ENCODE results near the gene CEACAM19. TPM values are rescaled to one million over a fixed set of nuclear protein-coding genes. Genes with fewer than 3 reads are reported as not detected.
A peak's percentile ranks its signal among the peaks of the same experiment; 100 is the strongest.
"Not testable (repeated sequence)": the region's sequence is repeated elsewhere in the genome, so short reads cannot be mapped to it uniquely, and the experiment has no call there.

Gene CEACAM19
- total and polyA plus RNA-seq, 5 donors: 1.8 to 6.1 (median 2.5) TPM

DNA sequence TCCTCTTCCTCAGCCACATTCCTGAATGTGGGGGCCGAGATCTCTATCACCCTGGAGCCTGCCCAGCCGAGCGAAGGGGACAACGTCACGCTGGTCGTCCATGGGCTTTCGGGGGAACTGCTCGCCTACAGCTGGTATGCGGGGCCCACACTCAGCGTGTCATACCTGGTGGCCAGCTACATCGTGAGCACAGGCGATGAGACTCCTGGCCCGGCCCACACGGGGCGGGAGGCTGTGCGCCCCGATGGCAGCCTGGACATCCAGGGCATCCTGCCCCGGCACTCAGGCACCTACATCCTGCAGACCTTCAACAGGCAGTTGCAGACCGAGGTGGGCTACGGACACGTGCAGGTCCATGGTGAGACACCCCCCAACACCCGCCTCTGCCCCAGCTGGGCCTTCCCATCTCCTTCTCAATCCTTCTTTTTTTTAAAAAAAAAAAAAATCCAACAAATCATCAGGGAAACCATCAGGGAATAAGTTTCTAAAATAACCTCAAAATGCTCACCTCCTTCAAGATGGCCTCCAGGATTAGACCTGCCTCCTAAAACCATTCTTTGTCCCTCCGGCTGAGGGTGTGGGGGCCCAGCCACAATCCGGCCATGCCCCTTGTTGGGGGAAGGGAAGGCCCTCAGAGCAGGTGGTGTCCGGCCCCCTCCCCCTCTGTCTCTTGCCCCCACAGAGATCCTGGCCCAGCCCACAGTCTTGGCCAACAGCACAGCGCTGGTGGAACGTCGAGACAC, 32.2 kb downstream of the CEACAM19 start:
- DNase-seq: peak in 2 of 3 donors; percentile 24 to 25
- Histone ChIP-seq H3K4me3 (ENCODE audit: low read length) (no peak overlapping the region), H3K9me3 (ENCODE audit: control insufficient read depth, low read length) (no peaks in the 10 kb centered on the region), H3K4me1 (ENCODE audit: control insufficient read depth, insufficient read depth, low read length) (no peaks in the 10 kb centered on the region), H3K27ac (ENCODE audit: low read length) (no peak overlapping the region), H3K27me3 (ENCODE audit: control insufficient read depth, insufficient read depth) (no peaks in the 10 kb centered on the region)
- intact Hi-C loops (cut with DNase I): no loop called here
- WGBS: 86% methylated on average over 28 of the region's 28 CpGs
- no peak for ATAC-seq

DNA sequence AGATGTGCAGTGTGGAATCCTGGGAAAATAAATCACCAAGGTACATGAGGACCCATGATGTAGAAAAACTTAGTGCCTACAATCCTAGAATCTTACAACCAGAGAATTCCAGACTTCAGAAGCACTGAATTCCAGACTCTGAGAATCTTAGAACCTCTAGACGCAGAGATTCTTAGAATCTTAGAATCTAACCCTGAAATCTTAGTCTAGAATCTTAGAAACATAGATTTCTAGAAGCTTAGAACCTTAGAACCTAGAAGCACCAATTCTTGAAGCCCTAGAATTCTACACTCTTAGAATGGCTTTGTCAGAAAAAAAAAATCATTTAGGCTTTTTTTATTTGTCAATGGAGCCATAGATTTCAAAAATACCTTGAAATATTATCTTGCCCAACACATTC, 33.7 kb downstream of the CEACAM19 start:
- Histone ChIP-seq H3K27ac (ENCODE audit: low read length) (no peak overlapping the region), H3K9me3 (ENCODE audit: control insufficient read depth, low read length) (no peaks in the 10 kb centered on the region), H3K4me1 (ENCODE audit: control insufficient read depth, insufficient read depth, low read length) (no peaks in the 10 kb centered on the region), H3K27me3 (ENCODE audit: control insufficient read depth, insufficient read depth) (no peaks in the 10 kb centered on the region), H3K4me3 (ENCODE audit: low read length) (no peak overlapping the region)
- intact Hi-C loops (cut with DNase I): no loop called here
- ATAC-seq: no peak
- 84% methylated on average over 1 of the region's 1 CpG for WGBS
- no peak for DNase-seq

GRCh38 chr19:44705502-44706010, 34.3 kb downstream of the CEACAM19 start:
- H3K27ac ChIP-seq (ENCODE audit: low read length): no peak overlapping the region

DNA sequence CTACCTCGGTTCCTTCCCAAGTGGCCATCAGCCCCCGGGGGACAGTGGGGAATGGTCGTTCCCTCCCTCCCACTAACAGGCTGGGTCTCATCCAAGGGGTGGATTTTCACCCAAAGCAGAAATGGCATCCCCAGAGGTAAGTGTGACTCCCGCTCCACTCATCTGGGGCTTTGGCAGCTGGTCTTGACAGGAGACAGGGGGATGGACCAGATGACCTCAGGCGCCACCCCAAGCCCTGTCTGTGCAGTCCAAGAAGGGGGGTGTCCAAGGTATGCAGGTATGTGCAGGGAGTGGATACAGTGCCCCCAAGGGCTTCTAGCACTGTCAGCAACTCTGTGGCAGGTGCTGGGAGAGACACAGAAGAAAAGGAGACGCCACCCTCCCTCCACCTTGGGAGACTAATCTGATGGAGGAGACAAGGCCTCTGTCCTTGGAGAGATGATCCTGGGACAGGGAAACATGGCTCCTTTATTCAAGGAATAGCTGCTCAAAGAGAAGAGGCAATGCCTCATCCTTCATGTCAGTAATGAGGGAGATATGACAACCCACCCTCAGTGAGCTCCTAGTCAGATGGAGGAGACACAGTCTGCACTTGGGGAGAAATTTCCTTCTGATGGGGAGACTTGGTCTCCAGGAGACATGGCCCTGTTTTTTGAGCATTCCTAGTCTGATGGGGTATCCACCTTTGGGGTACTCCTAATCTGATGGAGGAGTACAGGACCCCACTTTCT, 35.4 kb downstream of the CEACAM19 start:
- Histone ChIP-seq H3K27ac (ENCODE audit: low read length) (no peak overlapping the region), H3K27me3 (ENCODE audit: control insufficient read depth, insufficient read depth) (no peaks in the 10 kb centered on the region), H3K4me3 (ENCODE audit: low read length) (no peak overlapping the region), H3K4me1 (ENCODE audit: control insufficient read depth, insufficient read depth, low read length) (no peaks in the 10 kb centered on the region), H3K9me3 (ENCODE audit: control insufficient read depth, low read length) (no peaks in the 10 kb centered on the region)
- 83% methylated on average over 6 of the region's 6 CpGs for WGBS
- DNase-seq (peak in 2 of 3 donors; percentile 10 to 13), ATAC-seq (no peak)
- intact Hi-C loops (cut with DNase I): no loop called here

More at GRCh38 chr19:44705502-44706010, 34.3 kb downstream of the CEACAM19 start:
- DNase-seq: peak in 2 of 3 donors; percentile 15 to 18
- WGBS: 94% methylated on average over 12 of the region's 12 CpGs
- Histone ChIP-seq H3K9me3 (ENCODE audit: control insufficient read depth, low read length) (no peaks in the 10 kb centered on the region), H3K27me3 (ENCODE audit: control insufficient read depth, insufficient read depth) (no peaks in the 10 kb centered on the region), H3K4me1 (ENCODE audit: control insufficient read depth, insufficient read depth, low read length) (no peaks in the 10 kb centered on the region), H3K4me3 (ENCODE audit: low read length) (no peak overlapping the region)
- ATAC-seq: no peak
- intact Hi-C loops (cut with DNase I): no loop called here

- WGBS: 96% methylated on average over 20 of the region's 20 CpGs
- DNase-seq: peak in 1 of 3 donors; percentile 43
- H3K9me3 ChIP-seq (ENCODE audit: control insufficient read depth, low read length): no peaks in the 10 kb centered on the region
- H3K27ac ChIP-seq (ENCODE audit: low read length): no peak overlapping the region
- no peaks in the 10 kb centered on the region for H3K27me3 ChIP-seq (ENCODE audit: control insufficient read depth, insufficient read depth)
- H3K4me1 ChIP-seq (ENCODE audit: control insufficient read depth, insufficient read depth, low read length): no peaks in the 10 kb centered on the region
- ATAC-seq: peak in 1 of 2 donors; percentile 14
- intact Hi-C loops (cut with DNase I): no loop called here
- H3K4me3 ChIP-seq (ENCODE audit: low read length): no peak overlapping the region
Measured at GRCh38 chr19:44707794-44708193, 36.5 kb downstream of the CEACAM19 start.

DNA sequence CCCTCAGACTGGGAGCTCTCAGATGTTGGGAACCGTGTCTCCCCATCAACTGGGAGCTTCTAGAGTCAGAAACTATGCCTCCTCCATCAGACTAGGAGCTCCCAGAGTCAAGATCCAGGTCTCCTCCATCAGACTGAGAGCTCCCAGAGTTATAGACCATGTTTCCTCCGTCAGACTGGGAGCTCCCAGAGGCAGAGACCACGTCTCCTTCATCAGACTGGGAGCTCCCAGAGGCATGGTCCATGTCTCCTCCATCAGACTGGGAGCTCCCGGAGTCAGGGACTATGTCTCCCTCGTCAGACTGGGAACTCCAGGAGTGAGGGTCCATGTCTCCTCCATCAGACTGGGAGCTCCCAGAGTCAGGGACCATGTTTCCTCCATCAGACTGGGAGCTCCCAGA, 37.7 kb downstream of the CEACAM19 start:
- 81% methylated on average over 5 of the region's 5 CpGs for WGBS
- ATAC-seq (no peak), DNase-seq (peak in 1 of 3 donors; percentile 0)
- Histone ChIP-seq H3K27ac (ENCODE audit: low read length) (no peak overlapping the region), H3K9me3 (ENCODE audit: control insufficient read depth, low read length) (no peaks in the 10 kb centered on the region), H3K4me1 (ENCODE audit: control insufficient read depth, insufficient read depth, low read length) (no peaks in the 10 kb centered on the region), H3K4me3 (ENCODE audit: low read length) (no peak overlapping the region), H3K27me3 (ENCODE audit: control insufficient read depth, insufficient read depth) (no peaks in the 10 kb centered on the region)
- intact Hi-C loops (cut with DNase I): no loop called here

- H3K27ac ChIP-seq (ENCODE audit: low read length); H3K9me3 ChIP-seq (ENCODE audit: control insufficient read depth, low read length); H3K4me1 ChIP-seq (ENCODE audit: control insufficient read depth, insufficient read depth, low read length); ATAC-seq; intact Hi-C loops (cut with DNase I); H3K4me3 ChIP-seq (ENCODE audit: low read length); DNase-seq; H3K27me3 ChIP-seq (ENCODE audit: control insufficient read depth, insufficient read depth): not testable (repeated sequence)
- 82% methylated on average over 4 of the region's 4 CpGs for WGBS
Measured at GRCh38 chr19:44709434-44710266, 38.4 kb downstream of the CEACAM19 start.

DNA sequence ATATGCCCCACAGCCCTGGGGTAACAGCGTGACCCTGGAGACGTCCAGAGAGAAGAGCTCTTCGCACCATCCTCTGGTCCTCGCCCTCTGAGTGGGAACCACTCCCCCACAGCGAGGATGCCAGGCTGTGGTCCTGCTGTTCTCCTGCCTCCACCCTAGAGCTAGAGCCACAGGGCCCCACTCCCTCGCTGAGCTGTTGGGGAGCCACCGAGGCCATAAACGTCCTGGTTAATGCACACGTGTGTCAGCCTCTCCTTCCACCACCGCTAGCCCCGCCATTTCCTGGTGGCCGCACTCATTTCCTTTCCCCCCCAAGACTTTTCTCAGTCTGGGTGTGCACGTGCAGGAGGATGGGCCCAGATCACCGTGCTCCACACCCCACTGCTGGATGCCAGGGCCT, 39.2 kb downstream of the CEACAM19 start:
- no peak overlapping the region for H3K27ac ChIP-seq (ENCODE audit: low read length)
- no peaks in the 10 kb centered on the region for H3K9me3 ChIP-seq (ENCODE audit: control insufficient read depth, low read length)
- 65% methylated on average over 14 of the region's 14 CpGs for WGBS
- H3K4me1 ChIP-seq (ENCODE audit: control insufficient read depth, insufficient read depth, low read length): no peaks in the 10 kb centered on the region
- intact Hi-C loops (cut with DNase I): no loop called here
- H3K27me3 ChIP-seq (ENCODE audit: control insufficient read depth, insufficient read depth): no peaks in the 10 kb centered on the region
- H3K4me3 ChIP-seq (ENCODE audit: low read length): no peak overlapping the region
- DNase-seq (peak in 2 of 3 donors; percentile 26 to 36), ATAC-seq (no peak)

GRCh38 chr19:44712864-44713515, 41.7 kb downstream of the CEACAM19 start:
- H3K27ac ChIP-seq (ENCODE audit: low read length): no peak overlapping the region
- no peaks in the 10 kb centered on the region for H3K9me3 ChIP-seq (ENCODE audit: control insufficient read depth, low read length)
- WGBS: 51% methylated on average over 4 of the region's 4 CpGs
- no peak for ATAC-seq
- no peak for DNase-seq
- H3K4me3 ChIP-seq (ENCODE audit: low read length): no peak overlapping the region
- intact Hi-C loops (cut with DNase I): no loop called here
- no peaks in the 10 kb centered on the region for H3K4me1 ChIP-seq (ENCODE audit: control insufficient read depth, insufficient read depth, low read length)
- H3K27me3 ChIP-seq (ENCODE audit: control insufficient read depth, insufficient read depth): no peaks in the 10 kb centered on the region

DNA sequence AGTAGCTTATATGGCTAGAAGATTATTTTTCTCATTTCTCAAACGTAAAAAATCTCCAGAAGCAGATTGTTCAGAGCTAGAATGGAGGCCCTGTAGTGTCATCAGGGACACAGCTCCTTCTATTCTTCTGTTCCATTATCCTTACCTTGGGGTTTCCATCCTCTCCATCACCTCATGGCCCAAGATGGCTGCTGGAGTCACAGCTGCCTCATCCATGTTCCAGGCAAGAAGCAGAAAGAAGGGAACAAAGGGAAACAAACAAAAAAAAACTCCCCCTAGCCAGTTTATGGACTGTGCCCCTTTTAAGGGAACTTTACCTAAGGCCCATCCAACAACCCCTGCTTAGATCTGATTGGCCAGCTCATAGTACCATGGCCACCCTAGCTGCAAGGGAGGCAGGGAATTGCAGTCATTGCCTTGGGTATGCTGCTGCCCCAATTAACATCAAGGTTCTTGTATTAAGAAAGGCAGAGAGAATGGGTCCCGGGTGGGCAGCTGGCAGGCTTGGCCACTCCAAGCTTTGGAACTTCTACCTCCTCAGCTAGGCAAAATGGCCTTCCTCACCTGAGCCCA, 43.4 kb downstream of the CEACAM19 start:
- Histone ChIP-seq H3K27me3 (ENCODE audit: control insufficient read depth, insufficient read depth) (no peaks in the 10 kb centered on the region), H3K4me1 (ENCODE audit: control insufficient read depth, insufficient read depth, low read length) (peaks cover 5% of the 10 kb centered on the region), H3K4me3 (ENCODE audit: low read length) (no peak overlapping the region), H3K9me3 (ENCODE audit: control insufficient read depth, low read length) (no peaks in the 10 kb centered on the region), H3K27ac (ENCODE audit: low read length) (no peak overlapping the region)
- WGBS: 48% methylated on average over 2 of the region's 2 CpGs
- ATAC-seq (no peak), DNase-seq (no peak)
- intact Hi-C loops (cut with DNase I): no loop called here
